Stimulated activated CD4-positive, alpha-beta T cell treated with anti-CD3 and anti-CD28 coated beads, Interleukin-4, amount 100 ng/mL, for 24 hours (primary cell): ENCODE measurements around the gene JUND.

Source experiments
- DNase-seq: peaks from one replicate; pipeline ENCODE4 v3.0.0-alpha.2; 2020

JUND gene

GRCh38 chr19:18308051-18308947 is 26.9 kb upstream of the JUND start:
- DNase-seq = no peak

GRCh38 chr19:18307271-18307681 is 25.9 kb upstream of the JUND start:
- no peak for DNase-seq

GRCh38 chr19:18306888-18307260 is 25.5 kb upstream of the JUND start:
- DNase-seq = no peak

- DNase-seq = no peak
Measured at GRCh38 chr19:18306209-18306887, 24.9 kb upstream of the JUND start.

- peak; percentile 86 for DNase-seq
Measured at GRCh38 chr19:18304458-18305310, 23.3 kb upstream of the JUND start.

GRCh38 chr19:18304208-18304457 is 22.7 kb upstream of the JUND start:
- no peak for DNase-seq

GRCh38 chr19:18301718-18302111 is 20.3 kb upstream of the JUND start:
- DNase-seq = no peak

GRCh38 chr19:18300930-18301717 is 19.7 kb upstream of the JUND start:
- DNase-seq = no peak

GRCh38 chr19:18299654-18300053 is 18.2 kb upstream of the JUND start:
- no peak for DNase-seq

- DNase-seq = no peak
Measured at GRCh38 chr19:18298601-18299000, 17.2 kb upstream of the JUND start.

- no peak for DNase-seq
Measured at GRCh38 chr19:18297308-18297707, 15.9 kb upstream of the JUND start.

- DNase-seq = no peak
Measured at GRCh38 chr19:18295034-18295451, 13.6 kb upstream of the JUND start.

- DNase-seq = peak; percentile 91
Measured at GRCh38 chr19:18294467-18294864, 13.0 kb upstream of the JUND start.

- DNase-seq = no peak
Measured at GRCh38 chr19:18293642-18294466, 12.4 kb upstream of the JUND start.

- DNase-seq = peak; percentile 54
Measured at GRCh38 chr19:18292810-18293641, 11.6 kb upstream of the JUND start.

GRCh38 chr19:18292462-18292809 is 11.0 kb upstream of the JUND start:
- no peak for DNase-seq

- DNase-seq = peak; percentile 81
Measured at GRCh38 chr19:18291590-18292461, 10.4 kb upstream of the JUND start.

- no peak for DNase-seq
Measured at GRCh38 chr19:18291019-18291524, 9.7 kb upstream of the JUND start.

GRCh38 chr19:18290302-18291018 is 9.0 kb upstream of the JUND start:
- peak; percentile 93 for DNase-seq
